ENCODE data around the gene PKHD1.

DNA sequence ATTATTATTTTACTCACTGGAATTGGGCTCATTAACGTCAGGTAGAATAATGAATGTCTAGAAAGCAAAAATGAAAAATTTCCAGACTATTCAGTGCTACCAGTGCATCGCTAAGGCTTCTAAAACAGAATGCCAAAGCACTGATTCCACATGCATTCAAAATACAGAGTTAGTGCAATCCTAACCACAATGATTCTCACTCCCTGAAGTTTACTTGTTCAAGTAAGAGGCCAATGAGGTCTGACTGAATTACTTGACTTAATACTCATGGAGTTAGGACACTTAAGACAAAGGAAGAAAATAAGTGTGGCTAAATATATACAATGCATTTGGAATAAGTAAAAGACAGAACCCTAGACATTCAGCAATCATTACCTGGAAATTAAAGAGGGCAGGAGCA lies 220.5 kb downstream of the PKHD1 start:
- TF ChIP-seq CTCF (IDR thresholded peaks at IDR 0.05) (no peak), POLR2A (IDR thresholded peaks at IDR 0.05) (no peak), EP300 (IDR thresholded peaks at IDR 0.05; ENCODE audit: low read depth) (no peak), POLR2AphosphoS5 (IDR thresholded peaks at IDR 0.05) (no peak)
